Effector memory CD8-positive, alpha-beta T cell (primary cell): ENCODE measurements around the gene PREPL.
"Not testable (repeated sequence)": the region's sequence is repeated elsewhere in the genome, so short reads cannot be mapped to it uniquely, and the experiment has no call there.

ENCODE experiments used
- ATAC-seq: fragments of 150-1000 bp; cut with Tn5 transposase; replicated peaks from 2 replicates; pipeline ENCODE4 v1.10.0; 2021; ENCODE audit warnings: mild to moderate bottlenecking, moderate library complexity
- DNase-seq, 3 experiments: peaks; one replicate each; pipeline ENCODE4 v3.0.0; 2021
- H3K27ac Mint-ChIP-seq, 2 donors: one replicate each; pipeline ENCODE4 v1.8.0; 2022; ENCODE audit warnings: mild to moderate bottlenecking in 2 of 2, mixed read lengths in 2 of 2, moderate library complexity in 2 of 2
- H3K27me3 Mint-ChIP-seq, 2 donors: one replicate each; pipeline ENCODE4 v1.8.0; 2022; ENCODE audit warnings: mixed read lengths in 2 of 2
- H3K36me3 Mint-ChIP-seq: one replicate; pipeline ENCODE4 v1.8.0; 2022; ENCODE audit warnings: mild to moderate bottlenecking, moderate library complexity, mixed read lengths; ENCODE audit not compliant: insufficient read depth
- H3K4me1 Mint-ChIP-seq, 2 donors: one replicate each; pipeline ENCODE4 v1.8.0; 2022; ENCODE audit warnings: low read depth in 2 of 2, mixed read lengths in 2 of 2
- H3K4me3 Mint-ChIP-seq, 2 donors: one replicate each; pipeline ENCODE4 v1.8.0; 2022; ENCODE audit warnings: mild to moderate bottlenecking in 2 of 2, mixed read lengths in 2 of 2, moderate library complexity in 2 of 2
- H3K9me3 Mint-ChIP-seq, 2 donors: one replicate each; pipeline ENCODE4 v1.8.0; 2022; ENCODE audit warnings: mixed read lengths in 2 of 2

Gene PREPL

DNA sequence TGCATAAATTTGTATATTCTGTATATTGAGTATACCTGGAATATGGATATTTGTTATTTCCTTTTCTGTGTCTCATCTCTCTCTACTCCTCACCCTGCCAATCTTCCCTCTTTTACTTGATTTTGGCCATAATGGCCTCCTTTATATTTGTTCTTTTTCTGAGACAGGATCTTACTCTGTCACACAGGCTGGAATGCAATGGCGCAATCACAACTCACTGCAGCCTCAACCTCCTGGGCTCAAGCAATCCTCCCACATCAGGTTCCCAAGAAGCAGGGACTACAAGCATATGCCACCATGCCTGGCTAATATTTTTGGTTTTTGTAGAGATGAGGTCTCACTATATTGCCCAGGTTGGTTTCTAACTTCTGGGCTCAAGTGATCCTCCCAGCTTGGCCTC lies 30.5 kb downstream of the PREPL start:
- peaks cover 0 to 6% of the 10 kb centered on the region in 2 donors for H3K4me1 Mint-ChIP-seq
- H3K9me3 Mint-ChIP-seq: no peaks in the 10 kb centered on the region
- no peaks in the 10 kb centered on the region for H3K27me3 Mint-ChIP-seq
- ATAC-seq: no peak
- DNase-seq: no peak
- H3K36me3 Mint-ChIP-seq: peaks cover 52% of the 10 kb centered on the region
- no peak overlapping the region for H3K27ac Mint-ChIP-seq
- no peak overlapping the region for H3K4me3 Mint-ChIP-seq

DNA sequence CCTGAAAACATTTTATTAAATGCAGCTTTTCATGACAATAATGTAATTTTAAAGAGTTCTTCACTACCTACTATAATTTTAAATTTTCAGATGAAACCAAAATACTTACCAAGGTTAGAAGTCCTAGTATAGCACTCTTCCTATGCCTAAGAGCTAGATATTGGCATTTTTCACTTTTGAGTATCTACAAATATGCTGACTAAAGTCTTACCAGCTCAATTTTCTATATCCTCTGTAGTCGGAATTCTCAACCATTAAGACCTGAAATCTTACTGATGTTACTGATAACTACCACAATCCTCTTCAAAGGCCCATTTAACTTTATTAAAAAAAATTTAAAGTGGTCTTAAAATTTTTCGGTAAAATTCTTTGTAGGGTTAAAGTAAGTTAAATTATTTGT lies 32.0 kb downstream of the PREPL start:
- Mint-ChIP-seq H3K9me3 (no peaks in the 10 kb centered on the region), H3K27ac (peak overlapping the region in 1 of 2 donors; percentile 49), H3K27me3 (no peaks in the 10 kb centered on the region), H3K4me3 (no peak overlapping the region), H3K36me3 (peaks cover 62% of the 10 kb centered on the region), H3K4me1 (no peaks in the 10 kb centered on the region)
- ATAC-seq (no peak), DNase-seq (no peak)

DNA sequence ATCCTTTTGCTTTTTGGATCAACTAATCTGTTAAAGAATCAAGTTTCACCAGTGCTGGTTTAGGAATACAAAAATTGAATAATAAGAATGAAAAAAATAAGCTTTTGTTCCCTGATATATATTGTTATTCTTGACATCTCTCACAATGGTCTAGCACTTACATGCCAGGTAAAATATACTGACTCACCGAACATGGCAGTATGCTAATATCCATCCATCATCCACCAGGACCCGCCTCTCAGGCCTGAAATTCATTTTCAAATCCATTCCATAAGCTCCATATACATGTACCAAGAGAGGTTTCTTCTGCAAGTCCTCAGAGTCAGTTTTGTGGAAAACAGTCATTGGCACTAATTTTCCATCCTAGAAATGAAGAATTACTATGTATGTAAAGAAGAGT lies 32.5 kb downstream of the PREPL start:
- Mint-ChIP-seq H3K27me3 (no peaks in the 10 kb centered on the region), H3K4me1 (no peaks in the 10 kb centered on the region), H3K27ac (no peak overlapping the region), H3K9me3 (no peaks in the 10 kb centered on the region), H3K36me3 (peaks cover 66% of the 10 kb centered on the region), H3K4me3 (no peak overlapping the region)
- ATAC-seq (no peak), DNase-seq (no peak)

- Mint-ChIP-seq H3K4me3 (no peak overlapping the region), H3K27ac (no peak overlapping the region), H3K9me3 (no peaks in the 10 kb centered on the region), H3K27me3 (no peaks in the 10 kb centered on the region), H3K4me1 (no peaks in the 10 kb centered on the region), H3K36me3 (peaks cover 74% of the 10 kb centered on the region)
- ATAC-seq (no peak), DNase-seq (no peak)
Observed at GRCh38 chr2:44326548-44327264, 34.6 kb downstream of the PREPL start.

DNA sequence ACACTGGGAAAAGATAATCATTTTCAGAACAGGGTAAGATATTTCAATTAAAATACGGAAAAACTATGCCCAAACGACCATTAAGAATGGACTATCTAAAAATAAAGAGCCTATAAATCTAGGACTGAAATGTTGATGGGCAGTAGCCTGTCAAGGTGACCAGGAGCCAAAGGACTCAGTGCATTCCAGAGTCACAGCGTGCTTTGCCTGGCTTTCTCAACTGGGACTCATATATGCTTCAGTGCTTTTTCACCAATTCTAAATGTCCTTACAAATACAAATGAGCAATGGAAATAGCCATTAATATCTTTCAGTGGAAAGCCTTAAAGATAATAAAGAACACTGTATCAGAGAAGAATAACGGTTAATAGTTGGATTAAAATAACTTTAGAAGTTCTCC lies 35.4 kb downstream of the PREPL start:
- peaks cover 76% of the 10 kb centered on the region for H3K36me3 Mint-ChIP-seq
- H3K9me3 Mint-ChIP-seq: no peaks in the 10 kb centered on the region
- no peak overlapping the region for H3K4me3 Mint-ChIP-seq
- ATAC-seq (no peak), DNase-seq (no peak)
- H3K27me3 Mint-ChIP-seq: no peaks in the 10 kb centered on the region
- H3K27ac Mint-ChIP-seq: no peak overlapping the region
- no peaks in the 10 kb centered on the region for H3K4me1 Mint-ChIP-seq

GRCh38 chr2:44324971-44325426 lies 36.3 kb downstream of the PREPL start:
- peaks cover 82% of the 10 kb centered on the region for H3K36me3 Mint-ChIP-seq
- ATAC-seq (no peak), DNase-seq (no peak)
- H3K4me3 Mint-ChIP-seq: no peak overlapping the region
- H3K4me1 Mint-ChIP-seq: no peaks in the 10 kb centered on the region
- no peaks in the 10 kb centered on the region for H3K9me3 Mint-ChIP-seq
- peak overlapping the region in 1 of 2 donors; percentile 67 for H3K27ac Mint-ChIP-seq
- H3K27me3 Mint-ChIP-seq: no peaks in the 10 kb centered on the region

GRCh38 chr2:44321360-44321759 lies 39.9 kb downstream of the PREPL start:
- no peak overlapping the region for H3K4me3 Mint-ChIP-seq
- DNase-seq (no peak), ATAC-seq (no peak)
- H3K4me1 Mint-ChIP-seq: no peaks in the 10 kb centered on the region
- H3K27ac Mint-ChIP-seq: no peak overlapping the region
- no peaks in the 10 kb centered on the region for H3K27me3 Mint-ChIP-seq
- H3K36me3 Mint-ChIP-seq: peaks cover 64% of the 10 kb centered on the region
- no peaks in the 10 kb centered on the region for H3K9me3 Mint-ChIP-seq

- Mint-ChIP-seq H3K27ac (no peak overlapping the region), H3K36me3 (peaks cover 59% of the 10 kb centered on the region)
- ATAC-seq: no peak
Observed at GRCh38 chr2:44320832-44321231, 40.5 kb downstream of the PREPL start.

GRCh38 chr2:44315945-44316344 lies 45.3 kb downstream of the PREPL start:
- H3K9me3 Mint-ChIP-seq: peaks cover 0 to 4% of the 10 kb centered on the region in 2 donors
- H3K4me3 Mint-ChIP-seq: no peak overlapping the region
- peaks cover 29% of the 10 kb centered on the region for H3K36me3 Mint-ChIP-seq
- no peaks in the 10 kb centered on the region for H3K27me3 Mint-ChIP-seq
- H3K4me1 Mint-ChIP-seq: no peaks in the 10 kb centered on the region
- DNase-seq (no peak), ATAC-seq (no peak)
- H3K27ac Mint-ChIP-seq: no peak overlapping the region

More at GRCh38 chr2:44320832-44321231, 40.5 kb downstream of the PREPL start:
- no peaks in the 10 kb centered on the region for H3K9me3 Mint-ChIP-seq
- no peaks in the 10 kb centered on the region for H3K27me3 Mint-ChIP-seq
- no peaks in the 10 kb centered on the region for H3K4me1 Mint-ChIP-seq
- no peak for DNase-seq
- no peak overlapping the region for H3K4me3 Mint-ChIP-seq

GRCh38 chr2:44314362-44314761 lies 46.9 kb downstream of the PREPL start:
- Mint-ChIP-seq H3K36me3 (peaks cover 19% of the 10 kb centered on the region), H3K27me3 (no peaks in the 10 kb centered on the region), H3K4me1 (no peaks in the 10 kb centered on the region), H3K4me3 (no peak overlapping the region), H3K27ac (no peak overlapping the region), H3K9me3 (peaks cover 0 to 4% of the 10 kb centered on the region in 2 donors)
- no peak for ATAC-seq
- no peak for DNase-seq

GRCh38 chr2:44310287-44310686 lies 51.0 kb downstream of the PREPL start:
- peaks cover 13% of the 10 kb centered on the region for H3K36me3 Mint-ChIP-seq
- no peaks in the 10 kb centered on the region for H3K27me3 Mint-ChIP-seq
- H3K9me3 Mint-ChIP-seq: peaks cover 0 to 7% of the 10 kb centered on the region in 2 donors
- DNase-seq (no peak), ATAC-seq (no peak)
- no peaks in the 10 kb centered on the region for H3K4me1 Mint-ChIP-seq
- no peak overlapping the region for H3K27ac Mint-ChIP-seq
- no peak overlapping the region for H3K4me3 Mint-ChIP-seq

GRCh38 chr2:44305882-44306281 lies 55.4 kb downstream of the PREPL start:
- H3K4me1 Mint-ChIP-seq: no peaks in the 10 kb centered on the region
- H3K27ac Mint-ChIP-seq: no peak overlapping the region
- DNase-seq: no peak
- peaks cover 4% of the 10 kb centered on the region for H3K36me3 Mint-ChIP-seq
- no peak overlapping the region for H3K4me3 Mint-ChIP-seq
- H3K27me3 Mint-ChIP-seq: no peaks in the 10 kb centered on the region
- H3K9me3 Mint-ChIP-seq: peaks cover 0 to 3% of the 10 kb centered on the region in 2 donors
- ATAC-seq: no peak

GRCh38 chr2:44304258-44304657 lies 57.0 kb downstream of the PREPL start:
- Mint-ChIP-seq H3K36me3 (peaks cover 4% of the 10 kb centered on the region), H3K4me3 (no peak overlapping the region), H3K9me3 (peaks cover 0 to 3% of the 10 kb centered on the region in 2 donors), H3K4me1 (no peaks in the 10 kb centered on the region), H3K27ac (no peak overlapping the region), H3K27me3 (peaks cover 6 to 15% of the 10 kb centered on the region in 2 donors)
- DNase-seq (no peak), ATAC-seq (no peak)

- H3K27me3 Mint-ChIP-seq: peaks cover 7 to 20% of the 10 kb centered on the region in 2 donors
- H3K27ac Mint-ChIP-seq, ATAC-seq, DNase-seq, H3K4me3 Mint-ChIP-seq, H3K9me3 Mint-ChIP-seq, H3K36me3 Mint-ChIP-seq, H3K4me1 Mint-ChIP-seq: not testable (repeated sequence)
Observed at GRCh38 chr2:44303766-44304165, 57.5 kb downstream of the PREPL start.
